ENCODE results near the gene LRRC32.
"Not testable (repeated sequence)": the region's sequence is repeated elsewhere in the genome, so short reads cannot be mapped to it uniquely, and the experiment has no call there.

The LRRC32 gene

GRCh38 chr11:76628408-76628947, 42.1 kb downstream of the LRRC32 start:
- no peak for DNase-seq (ENCODE audit: low read depth)

DNA sequence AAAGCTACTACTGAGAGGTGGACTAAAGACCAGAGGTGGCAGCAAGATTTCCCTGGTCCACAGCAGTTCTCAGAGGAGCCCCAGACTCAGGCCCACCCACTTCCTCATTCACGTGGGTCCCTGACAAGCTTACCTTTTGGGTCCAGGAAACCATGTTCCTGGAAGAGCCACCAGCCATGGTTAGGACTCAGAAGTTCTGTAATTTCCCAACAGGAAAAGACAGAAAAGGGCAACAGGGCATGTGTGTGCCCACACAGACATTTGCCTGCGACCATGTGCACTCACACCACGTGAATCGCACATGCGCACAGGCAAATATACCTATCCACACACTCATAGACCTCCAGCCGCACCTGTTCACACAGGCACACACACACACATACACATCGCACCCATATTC, 42.9 kb downstream of the LRRC32 start:
- DNase-seq (ENCODE audit: low read depth) = no peak

DNA sequence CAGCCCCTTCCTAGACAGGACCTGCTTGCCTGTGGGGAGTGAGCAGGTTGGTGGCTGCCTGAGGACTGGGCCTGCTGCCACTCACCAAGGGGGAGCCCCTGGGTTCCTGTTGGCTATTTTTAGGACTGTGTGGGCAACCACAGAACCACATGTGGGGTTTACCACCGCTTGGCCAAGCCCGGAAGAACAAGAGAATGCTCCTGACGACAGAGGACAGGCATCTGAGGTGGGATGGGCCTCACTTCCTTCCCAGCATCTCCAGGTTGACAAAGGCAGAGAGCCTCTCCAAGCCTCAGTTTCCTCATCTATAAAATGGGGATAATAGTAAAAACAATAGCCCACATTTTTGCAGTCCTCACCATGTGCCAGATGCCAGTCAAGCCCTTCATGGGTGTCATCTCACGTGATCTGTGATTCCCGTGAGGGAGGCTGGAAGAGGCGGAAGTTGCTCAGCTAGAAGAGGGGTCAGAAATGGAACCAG, 43.6 kb downstream of the LRRC32 start:
- DNase-seq (ENCODE audit: low read depth) = peak; percentile 76

GRCh38 chr11:76626266-76626665, 44.3 kb downstream of the LRRC32 start:
- DNase-seq (ENCODE audit: low read depth) = no peak

DNA sequence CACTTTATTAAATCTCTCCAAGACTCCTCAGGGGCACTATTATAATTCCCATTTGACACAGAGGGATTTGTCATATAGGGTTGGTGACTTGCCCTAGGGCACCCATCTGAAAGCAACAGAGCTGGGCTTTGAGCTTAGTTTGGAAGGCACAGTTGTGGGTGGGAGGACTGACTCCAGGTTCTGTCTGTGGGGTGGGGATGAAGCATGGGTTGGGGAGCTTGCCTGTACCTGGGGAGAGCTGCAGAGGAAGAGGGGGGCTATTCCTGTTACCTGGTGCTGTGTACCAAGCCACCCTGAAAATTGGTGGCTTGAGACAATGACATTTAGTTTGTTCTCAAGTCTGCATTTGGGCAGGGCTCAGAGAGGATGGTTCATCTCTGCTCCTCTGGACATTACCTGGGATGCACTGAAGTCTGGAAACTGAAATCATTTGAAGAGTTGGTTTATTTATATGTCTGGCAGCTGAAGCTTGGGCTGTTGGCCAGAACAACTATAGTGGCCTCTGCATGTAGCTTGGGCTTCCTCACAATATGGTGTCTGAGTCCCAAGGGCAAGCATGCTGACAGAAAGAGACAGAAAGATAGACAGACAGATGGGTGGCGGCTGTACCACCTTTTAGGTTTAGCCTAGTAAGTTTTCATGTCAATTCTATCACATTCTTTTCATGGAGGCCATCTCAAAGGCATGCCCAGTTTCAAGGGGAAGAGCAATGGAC, 44.9 kb downstream of the LRRC32 start:
- no peak for DNase-seq (ENCODE audit: low read depth)

DNA sequence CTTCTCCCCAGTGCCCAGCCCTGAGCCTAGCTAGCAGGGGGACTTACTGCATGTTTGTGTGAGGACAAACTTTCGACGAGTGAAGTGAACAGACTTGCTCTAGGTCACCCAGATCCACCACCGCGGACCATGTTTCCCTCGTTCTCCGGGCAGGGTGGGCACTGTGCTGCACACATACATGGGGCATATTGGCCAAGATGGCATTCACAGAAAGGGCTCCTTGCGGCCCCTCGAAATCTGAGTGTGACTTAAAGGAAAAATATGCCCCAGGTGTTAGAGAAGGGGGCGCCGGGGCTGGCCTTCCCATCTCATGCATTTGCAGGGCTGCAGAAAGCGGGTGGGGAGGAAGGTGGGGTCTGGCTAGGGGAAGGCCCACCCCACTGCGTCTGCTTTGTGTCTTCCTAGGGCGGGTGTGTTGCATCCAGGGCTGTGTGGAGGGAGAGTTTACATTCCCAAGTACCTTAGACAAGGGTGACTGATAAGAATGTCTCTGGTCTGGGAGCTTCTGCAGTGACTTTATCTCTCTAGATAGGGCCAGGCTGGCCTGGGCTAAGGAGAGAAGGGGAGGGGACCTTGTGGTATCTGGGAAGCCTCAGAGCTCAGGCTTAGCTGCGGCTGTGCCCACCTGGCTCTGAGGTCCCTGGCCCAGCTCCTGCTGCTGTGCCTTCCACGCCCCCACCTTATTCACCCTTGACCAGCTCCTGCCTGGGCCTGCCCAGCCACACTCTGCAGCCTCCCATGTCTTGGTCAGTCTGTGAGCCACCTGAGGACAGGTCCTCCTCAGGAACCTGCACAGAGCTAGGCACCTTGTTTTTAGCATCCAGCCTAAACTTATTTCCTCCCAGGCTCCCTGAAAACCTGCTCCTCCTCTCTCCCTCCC, 45.8 kb downstream of the LRRC32 start:
- DNase-seq (ENCODE audit: low read depth) = no peak

DNA sequence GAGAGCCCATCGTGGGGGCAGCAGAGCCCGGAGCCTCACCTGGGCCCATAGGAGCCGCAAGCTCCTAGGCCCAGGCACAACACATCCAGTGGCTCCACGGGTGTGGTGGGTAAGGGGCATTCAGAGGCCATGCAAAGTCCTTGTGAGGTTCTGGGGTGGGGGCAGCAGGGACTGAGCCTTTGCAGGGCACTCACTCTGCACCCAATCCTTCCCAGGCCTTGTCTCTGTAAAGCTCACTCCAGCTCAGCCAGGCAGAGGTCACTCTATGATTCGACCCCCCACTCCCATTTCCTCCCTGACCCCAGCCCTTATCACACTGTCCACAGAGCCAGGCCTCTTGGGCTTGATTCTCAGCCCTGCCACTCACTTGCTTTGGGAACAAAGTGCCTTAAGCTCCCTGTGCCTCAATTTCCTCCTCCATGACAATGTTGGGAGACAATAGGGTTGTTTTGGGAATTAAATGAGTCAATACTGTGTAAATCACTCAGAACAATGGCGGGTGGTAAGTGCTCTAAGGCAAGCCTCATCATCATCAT, 46.6 kb downstream of the LRRC32 start:
- no peak for DNase-seq (ENCODE audit: low read depth)

DNA sequence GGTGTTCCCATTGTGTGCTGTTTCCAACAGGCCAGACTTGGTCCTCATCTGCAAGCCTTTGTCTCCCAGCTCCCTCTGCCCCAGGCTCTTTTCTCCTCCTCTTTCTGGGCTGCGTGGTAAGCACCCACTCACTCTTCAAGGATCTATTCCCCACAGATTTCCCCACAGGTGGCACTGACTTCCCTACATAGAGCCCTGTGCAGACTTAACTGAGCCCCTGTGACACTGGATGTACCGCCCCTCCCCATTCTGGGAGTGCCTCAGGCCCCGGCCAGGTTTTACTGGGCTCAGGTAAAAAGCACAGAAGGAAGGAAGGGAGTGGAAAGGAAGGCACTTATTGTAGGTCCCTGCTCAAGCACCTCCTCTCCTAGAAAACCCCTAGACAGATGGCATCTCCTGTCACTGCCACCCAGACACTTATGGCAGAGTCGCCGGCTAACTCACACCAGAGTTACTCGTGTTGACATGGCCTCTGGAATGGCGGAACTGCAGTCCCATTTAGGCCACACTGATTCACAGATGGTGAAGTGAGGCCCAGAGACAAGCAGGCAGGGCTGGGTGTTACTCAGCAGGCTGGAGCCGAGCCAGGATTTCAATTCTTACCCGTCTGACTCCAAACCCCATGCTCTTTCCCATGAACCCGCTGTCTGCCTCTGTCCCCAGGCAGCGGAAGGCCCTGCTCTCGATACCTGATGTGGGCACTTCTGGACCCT, 47.2 kb downstream of the LRRC32 start:
- DNase-seq (ENCODE audit: low read depth) = peak; percentile 73

DNA sequence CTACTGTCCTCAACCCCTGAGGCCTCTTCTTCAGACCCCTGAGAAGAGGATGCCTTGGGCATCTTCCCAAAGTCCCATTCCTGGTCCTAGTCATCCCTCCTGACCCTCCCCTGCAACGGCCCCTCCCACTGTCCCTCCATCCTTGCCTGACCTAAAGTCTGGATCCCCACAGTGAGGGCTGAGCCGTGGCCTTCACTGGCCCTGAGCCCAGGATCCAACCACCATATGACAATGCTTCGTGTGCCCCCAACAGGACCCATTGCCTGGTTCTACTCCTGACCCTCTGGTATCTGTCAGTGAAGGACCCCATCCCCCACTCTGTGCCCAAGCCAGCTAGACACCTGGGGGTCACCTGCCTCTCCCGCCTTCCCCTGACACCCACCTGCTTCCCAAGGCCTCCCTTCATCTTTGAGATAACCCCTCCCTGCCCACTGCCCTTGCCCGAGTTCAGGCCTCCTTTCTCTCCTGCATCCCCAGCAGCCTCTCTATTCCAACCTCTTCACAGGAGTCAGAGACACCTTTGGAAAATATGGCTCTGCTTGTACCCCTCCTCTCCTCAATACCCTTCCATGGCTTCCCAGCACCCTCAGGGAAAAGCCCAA, 48.0 kb downstream of the LRRC32 start:
- no peak for DNase-seq (ENCODE audit: low read depth)

- peak; percentile 50 for DNase-seq (ENCODE audit: low read depth)
Measured at GRCh38 chr11:76621868-76622267, 48.7 kb downstream of the LRRC32 start.

DNA sequence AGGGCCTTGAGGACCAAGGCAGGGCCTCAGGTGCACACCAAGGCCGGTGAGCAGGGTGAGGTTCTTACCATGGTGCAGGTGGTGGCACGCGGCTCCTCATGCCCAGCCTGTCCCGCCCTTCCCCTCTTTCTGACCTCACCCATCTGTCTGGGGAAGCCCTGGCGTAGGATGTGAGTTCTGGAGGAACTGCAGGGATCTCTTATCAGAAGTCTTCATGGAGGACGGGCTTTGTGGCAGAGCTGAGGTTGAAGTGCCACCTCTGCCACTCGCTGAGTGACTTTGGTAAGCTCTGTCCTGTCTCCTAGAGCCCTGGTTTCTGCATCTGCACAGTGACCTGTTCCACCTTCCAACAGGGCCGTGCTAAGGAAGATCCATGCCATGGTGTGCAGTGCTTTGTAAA, 49.1 kb downstream of the LRRC32 start:
- DNase-seq (ENCODE audit: low read depth) = no peak

DNA sequence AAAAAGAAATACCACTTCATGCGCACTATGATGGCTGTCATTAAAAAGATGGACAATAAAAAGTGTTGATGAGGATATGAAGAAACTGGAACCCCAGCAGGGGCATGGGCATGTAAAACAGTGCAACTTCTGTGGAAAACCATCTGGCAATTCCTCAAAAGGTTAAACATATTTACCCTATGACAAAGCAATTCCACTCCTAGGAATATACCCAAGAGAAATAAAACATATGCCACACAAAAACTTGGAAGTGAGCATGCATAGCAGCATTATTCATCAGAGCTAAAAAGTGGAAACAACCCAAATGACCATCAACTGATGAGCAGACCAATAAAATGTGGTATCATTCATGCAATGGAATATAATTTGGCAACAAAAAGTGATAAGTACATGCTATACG, 50.1 kb downstream of the LRRC32 start:
- DNase-seq (ENCODE audit: low read depth) = peak; percentile 94

GRCh38 chr11:76619801-76620200, 50.7 kb downstream of the LRRC32 start:
- DNase-seq (ENCODE audit: low read depth) = not testable (repeated sequence)

GRCh38 chr11:76617553-76618265, 52.8 kb downstream of the LRRC32 start:
- peak; percentile 53 for DNase-seq (ENCODE audit: low read depth)

- no peak for DNase-seq (ENCODE audit: low read depth)
Measured at GRCh38 chr11:76616676-76617552, 53.6 kb downstream of the LRRC32 start.

GRCh38 chr11:76615950-76616349, 54.6 kb downstream of the LRRC32 start:
- peak; percentile 55 for DNase-seq (ENCODE audit: low read depth)

- DNase-seq (ENCODE audit: low read depth) = no peak
Measured at GRCh38 chr11:76614471-76615179, 55.9 kb downstream of the LRRC32 start.

DNA sequence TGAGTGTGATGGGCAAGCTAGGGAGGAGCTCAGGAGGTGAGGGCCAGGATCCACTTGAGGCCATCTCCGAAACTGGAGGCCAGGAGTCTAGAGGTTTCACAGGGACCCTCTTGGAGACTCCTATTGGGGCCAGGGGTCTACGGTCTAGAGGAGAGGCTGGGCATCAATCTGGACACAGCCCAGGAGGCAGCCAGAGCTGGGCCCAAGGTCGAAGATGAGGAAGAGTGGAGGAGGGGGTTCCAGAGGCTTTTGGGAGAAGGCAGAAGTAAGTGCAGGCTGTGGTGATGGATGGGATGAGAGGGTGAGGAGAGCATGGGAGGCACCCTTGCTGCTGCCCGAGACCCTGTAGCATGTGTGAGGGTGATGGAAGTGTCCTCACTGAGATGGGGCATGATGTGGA, 56.6 kb downstream of the LRRC32 start:
- no peak for DNase-seq (ENCODE audit: low read depth)

DNA sequence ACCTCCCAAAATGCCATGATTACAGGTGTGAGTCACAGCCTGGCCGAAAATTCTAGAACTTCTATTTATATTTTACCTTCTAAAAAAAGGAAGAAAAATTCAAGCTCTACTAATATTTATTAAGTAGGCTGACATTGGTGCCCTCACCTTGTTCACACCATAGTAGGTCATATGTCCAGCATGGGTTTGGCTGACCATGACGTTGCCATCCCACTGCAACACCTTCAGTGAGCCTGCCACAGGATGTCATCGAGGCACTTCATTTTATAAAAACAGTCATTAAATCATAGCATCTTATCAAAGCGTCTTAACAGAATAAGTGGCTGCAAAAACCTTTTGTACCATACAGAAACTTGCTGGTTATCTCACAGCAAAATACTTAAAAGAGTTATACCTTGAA, 58.3 kb downstream of the LRRC32 start:
- DNase-seq (ENCODE audit: low read depth) = no peak
